ENCODE results near the gene PPP6R1.
"Not testable (repeated sequence)": the region's sequence is repeated elsewhere in the genome, so short reads cannot be mapped to it uniquely, and the experiment has no call there.

The PPP6R1 gene

GRCh38 chr19:55228015-55228391 is 30.8 kb downstream of the PPP6R1 start:
- Histone ChIP-seq H3K4me3 (no peak overlapping the region), H3K27ac (no peak overlapping the region)

- Histone ChIP-seq H3K4me3 (no peak overlapping the region), H3K27ac (no peak overlapping the region)
These were observed 31.4 kb downstream of the PPP6R1 start for GRCh38 chr19:55227241-55228014.

DNA sequence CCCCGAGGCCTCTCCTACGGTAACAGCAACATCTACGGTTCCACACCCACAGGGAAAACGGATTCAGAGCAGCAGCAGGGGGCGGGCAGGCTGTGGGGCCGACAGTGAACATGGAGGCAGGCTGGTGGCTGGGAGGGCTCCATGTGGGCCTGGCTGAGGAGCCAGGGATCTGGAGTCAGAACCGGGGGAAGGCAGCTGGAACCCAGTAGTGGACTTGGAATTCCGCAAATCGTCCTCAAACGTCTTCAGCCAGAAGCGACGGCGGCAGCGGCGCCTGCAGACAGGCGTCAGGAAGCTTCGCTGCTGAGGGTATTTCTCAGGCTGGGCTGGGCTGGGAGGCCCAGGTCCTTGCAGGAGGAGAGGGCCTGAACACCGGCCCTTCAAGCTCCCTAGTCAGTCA is 32.0 kb downstream of the PPP6R1 start:
- H3K4me3 ChIP-seq: no peak overlapping the region
- H3K27ac ChIP-seq: no peak overlapping the region

GRCh38 chr19:55226273-55226672 is 32.5 kb downstream of the PPP6R1 start:
- Histone ChIP-seq H3K4me3 (no peak overlapping the region), H3K27ac (no peak overlapping the region)

DNA sequence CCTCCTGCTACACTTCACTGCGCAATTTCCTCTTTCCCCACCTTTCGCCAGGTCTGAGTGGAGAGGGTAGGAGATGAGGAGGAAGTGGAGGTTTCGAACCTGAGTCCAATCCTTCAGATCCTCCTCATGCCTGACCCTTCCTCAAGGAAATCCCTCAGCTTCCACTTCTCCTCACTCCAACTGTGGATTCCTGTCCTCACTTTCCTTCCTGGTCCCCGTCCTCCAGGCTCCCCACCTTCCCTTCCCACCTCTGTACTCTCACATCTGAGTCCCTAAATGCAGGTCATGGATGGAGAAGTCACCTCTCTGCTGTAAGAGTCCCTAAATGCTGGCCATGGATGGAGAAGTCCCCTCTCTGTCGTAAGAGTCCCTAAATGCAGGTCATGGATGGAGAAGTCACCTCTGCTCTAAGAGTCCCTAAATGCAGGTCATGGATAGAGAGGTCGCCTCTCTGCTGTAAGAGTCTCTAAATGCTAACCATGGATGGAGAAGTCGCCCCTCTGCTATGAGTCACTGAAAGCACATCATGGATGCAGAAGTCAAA is 33.3 kb downstream of the PPP6R1 start:
- no peak overlapping the region for H3K27ac ChIP-seq

GRCh38 chr19:55224679-55225414 is 34.0 kb downstream of the PPP6R1 start:
- H3K27ac ChIP-seq, H3K4me3 ChIP-seq: not testable (repeated sequence)

More for the DNA sequence above, 33.3 kb downstream of the PPP6R1 start:
- no peak overlapping the region for H3K4me3 ChIP-seq

- Histone ChIP-seq H3K27ac (no peak overlapping the region), H3K4me3 (no peak overlapping the region)
These were observed 34.7 kb downstream of the PPP6R1 start for GRCh38 chr19:55224038-55224665.

GRCh38 chr19:55223291-55224037 is 35.4 kb downstream of the PPP6R1 start:
- Histone ChIP-seq H3K27ac (no peak overlapping the region), H3K4me3 (no peak overlapping the region)

- Histone ChIP-seq H3K27ac (no peak overlapping the region), H3K4me3 (no peak overlapping the region)
These were observed 38.3 kb downstream of the PPP6R1 start for GRCh38 chr19:55220525-55220924.

- Histone ChIP-seq H3K27ac (peak overlapping the region in 18 of 21 experiments; percentile 20 to 85 (median 66)), H3K4me3 (peak overlapping the region; percentile 20 to 39 (median 27))
These were observed 42.2 kb downstream of the PPP6R1 start for GRCh38 chr19:55216461-55217198.

DNA sequence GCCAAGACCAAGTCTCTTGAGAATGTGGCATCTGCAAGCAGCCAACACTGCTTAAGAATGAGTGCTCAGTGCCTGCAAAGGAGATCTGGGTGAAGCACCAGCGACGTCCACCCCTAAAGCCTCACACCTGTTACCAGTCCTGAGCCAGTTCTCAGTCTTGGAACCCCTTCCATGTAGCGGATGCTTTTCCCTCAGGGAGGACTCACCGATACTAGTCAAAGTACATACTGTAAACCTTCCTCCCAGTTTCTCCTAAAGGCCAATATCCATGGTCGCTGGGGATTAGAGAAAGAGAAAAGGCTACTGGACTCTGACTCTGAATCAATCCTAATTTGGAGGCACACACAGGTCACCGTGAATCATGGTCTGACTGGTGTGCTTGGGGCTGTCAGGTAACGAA is 45.3 kb downstream of the PPP6R1 start:
- no peak overlapping the region for H3K27ac ChIP-seq
- H3K4me3 ChIP-seq: no peak overlapping the region

GRCh38 chr19:55212447-55212846 is 46.4 kb downstream of the PPP6R1 start:
- no peak overlapping the region for H3K27ac ChIP-seq
- no peak overlapping the region for H3K4me3 ChIP-seq

DNA sequence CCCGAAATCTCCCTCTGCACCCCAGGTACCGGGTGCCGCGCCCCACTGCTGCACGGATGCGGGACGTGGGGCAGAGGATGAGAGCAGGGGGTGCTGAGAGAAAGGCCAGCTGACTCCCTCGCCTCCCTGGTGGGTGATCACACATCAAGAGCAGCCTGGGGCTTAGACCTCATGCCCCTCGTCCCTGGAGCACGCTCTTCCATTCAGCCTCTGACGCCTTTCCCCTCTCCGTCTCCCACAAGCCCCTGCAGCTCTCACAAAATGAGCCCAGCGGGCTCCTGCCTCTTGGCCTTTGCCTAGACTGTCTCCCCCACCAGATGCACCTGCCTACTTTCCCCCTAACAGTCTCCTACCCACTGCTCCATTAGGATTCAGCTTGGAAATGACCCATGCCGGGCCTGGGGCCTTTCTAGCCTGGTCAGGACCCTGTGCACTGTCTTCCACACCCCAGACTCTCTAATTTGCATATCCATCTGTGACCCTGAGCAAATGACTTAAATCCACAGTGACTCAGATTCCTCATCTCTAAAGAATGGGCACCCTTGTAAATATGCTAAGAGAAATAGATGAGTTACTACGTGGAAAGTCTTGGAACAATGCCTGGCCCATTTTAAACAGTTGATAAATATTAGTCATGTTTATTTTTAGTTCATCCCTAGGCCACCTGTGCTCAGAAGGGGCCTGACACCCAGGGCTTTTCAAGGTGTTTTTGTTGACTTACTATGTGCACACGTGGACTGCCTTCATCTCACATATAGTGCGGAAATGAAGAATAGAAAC is 48.9 kb downstream of the PPP6R1 start:
- Histone ChIP-seq H3K4me3 (no peak overlapping the region), H3K27ac (peak overlapping the region in 2 of 21 experiments; percentile 3 to 6)

DNA sequence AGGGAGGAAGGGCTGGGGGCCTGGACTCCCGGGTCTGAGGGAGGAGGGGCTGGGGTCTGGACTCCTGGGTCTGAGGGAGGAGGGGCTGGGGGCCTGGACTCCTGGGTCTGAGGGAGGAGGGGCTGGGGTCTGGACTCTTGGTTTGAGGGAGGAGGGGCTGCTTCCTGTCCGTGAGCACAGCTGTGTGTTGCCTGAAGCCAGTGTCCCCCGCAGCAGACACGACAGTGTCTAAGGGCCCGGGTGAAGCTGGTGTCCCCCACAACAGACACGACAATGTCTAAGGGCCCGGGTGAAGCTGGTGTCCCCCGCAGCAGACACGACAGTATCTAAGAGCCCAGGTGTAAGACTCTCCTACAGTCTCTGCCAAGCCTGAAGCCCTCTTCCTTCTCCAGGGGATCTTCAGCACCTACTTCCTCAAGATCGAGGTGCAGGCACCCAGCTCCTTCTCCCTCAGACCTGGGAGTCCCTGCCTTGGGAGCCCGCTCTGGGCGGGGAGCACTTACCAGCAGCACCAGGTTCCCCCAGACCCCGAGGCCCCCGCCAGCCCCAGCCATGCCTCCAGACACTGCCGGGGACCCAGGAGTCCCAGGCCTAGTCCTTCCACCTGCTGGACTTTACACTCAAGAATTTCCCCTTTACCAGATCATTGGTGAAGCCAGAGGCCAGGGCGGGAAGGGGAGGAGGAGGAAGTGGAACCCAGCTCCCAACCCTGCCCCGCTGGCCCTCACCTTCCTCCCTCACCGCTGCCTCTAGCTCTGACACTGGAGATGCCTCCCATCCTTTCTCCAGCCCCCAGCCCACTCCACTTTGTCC is 49.7 kb downstream of the PPP6R1 start, which contains the start of gene PTPRH:
Gene PTPRH, minus strand, starts transcription at position 622 of the 813 bp plus-strand sequence. Its CDS starts 68 bp downstream, at position 554.
- Histone ChIP-seq H3K4me3 (no peak within 1 kb of the TSS), H3K27ac (peak within 1 kb of the TSS in 2 of 21 experiments; percentile 3 to 6)

DNA sequence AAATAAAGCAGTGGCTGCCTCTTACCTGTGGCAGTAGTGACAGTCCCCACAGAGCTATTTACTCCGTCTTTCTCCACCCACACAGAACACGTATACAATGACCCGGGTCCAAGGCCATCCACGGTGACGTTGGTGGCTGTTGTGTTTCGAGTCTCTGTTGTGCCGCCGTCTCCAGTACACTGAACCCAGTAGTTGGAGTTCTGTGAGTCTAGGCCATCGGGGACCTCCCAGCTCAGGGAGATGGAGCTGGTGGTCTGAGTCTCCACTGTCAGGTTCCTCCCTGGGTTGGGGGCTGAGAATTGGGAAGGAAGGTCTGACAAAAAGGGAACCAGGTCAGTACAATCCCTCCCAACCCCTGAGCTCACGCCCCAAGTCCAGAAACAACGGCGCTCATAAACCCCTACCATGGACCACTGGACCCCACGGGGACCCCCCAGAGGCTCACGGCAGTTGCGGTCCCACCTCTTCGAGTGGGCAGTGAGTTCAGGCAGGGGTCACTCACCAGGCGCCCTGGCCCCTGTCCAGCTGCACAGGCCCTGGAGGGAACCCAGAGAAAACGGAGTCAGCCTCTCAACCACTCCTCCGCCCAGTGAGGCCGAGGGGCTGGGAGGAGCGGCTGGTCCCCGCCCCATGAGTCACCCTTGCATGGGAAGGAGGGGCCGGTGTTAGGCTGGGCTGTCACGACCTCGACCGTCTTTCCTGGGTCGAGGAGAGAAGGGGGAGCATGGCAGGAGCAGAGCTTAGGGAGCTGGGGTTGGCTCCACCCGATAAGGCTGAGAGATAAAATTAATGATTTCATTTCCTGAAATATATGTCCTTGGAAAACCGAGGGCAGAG is 51.9 kb downstream of the PPP6R1 start:
- Histone ChIP-seq H3K27ac (peak overlapping the region in 2 of 21 experiments; percentile 7 to 25), H3K4me3 (no peak overlapping the region)

GRCh38 chr19:55202199-55202598 is 56.6 kb downstream of the PPP6R1 start:
- not testable (repeated sequence) for H3K27ac ChIP-seq, H3K4me3 ChIP-seq

All from skin epidermis (tissue), 12 donors.